SK-N-SH treated with all-trans-retinoic acid at 6 μM for 48 hours (cell line): ENCODE results near the gene DCC.

Experiments
- ATAC-seq: fragments of 200-7000 bp; cut with Tn5 transposase; 3 replicates; pipeline ENCODE4 v1.9.1; 2020; ENCODE audit warnings: mild to moderate bottlenecking, moderate library complexity
- ARNTL ChIP-seq: fragments of 450-650 bp; formaldehyde crosslinking; IDR thresholded peaks from 2 replicates; pipeline ENCODE4 v1.5.0; 2020; ENCODE audit warnings: low read depth, mild to moderate bottlenecking, moderate library complexity, borderline replicate concordance
- CREB5 ChIP-seq: fragments of 250-450 bp; sonication (Bioruptor Pico); IDR thresholded peaks from 2 replicates; pipeline ENCODE4 v1.5.1; 2020; ENCODE audit warnings: low read depth, mild to moderate bottlenecking, moderate library complexity
- CSRNP3 ChIP-seq: fragments of 250-450 bp; sonication (Bioruptor Pico); IDR thresholded peaks from 2 replicates; pipeline ENCODE4 v1.5.1; 2021; ENCODE audit warnings: mild to moderate bottlenecking, moderate library complexity
- GLIS3 ChIP-seq: fragments of 250-450 bp; sonication (Bioruptor Pico); IDR thresholded peaks from 2 replicates; pipeline ENCODE4 v1.5.0; 2020; ENCODE audit warnings: mild to moderate bottlenecking, moderate library complexity
- ISL1 ChIP-seq: fragments of 250-450 bp; sonication (Bioruptor Pico); IDR thresholded peaks from 2 replicates; pipeline ENCODE4 v2.1.2; 2022; ENCODE audit warnings: mild to moderate bottlenecking, moderate library complexity
- PATZ1 ChIP-seq: fragments of 250-450 bp; sonication (Bioruptor Pico); IDR thresholded peaks from 2 replicates; pipeline ENCODE4 v1.8.0; 2020; ENCODE audit warnings: mild to moderate bottlenecking, moderate library complexity, borderline replicate concordance
- RARB ChIP-seq: fragments of 250-450 bp; sonication (Bioruptor Pico); IDR thresholded peaks from 2 replicates; pipeline ENCODE4 v1.8.0; 2021; ENCODE audit warnings: mild to moderate bottlenecking, moderate library complexity
- SNAI2 ChIP-seq: fragments of 250-450 bp; sonication (Bioruptor Pico); IDR thresholded peaks from 2 replicates; pipeline ENCODE4 v1.5.0; 2020; ENCODE audit warnings: mild to moderate bottlenecking, moderate library complexity
- TCF4 ChIP-seq: fragments of 250-450 bp; sonication (Bioruptor Pico); IDR thresholded peaks from 2 replicates; pipeline ENCODE4 v1.8.0; 2021; ENCODE audit warnings: mild to moderate bottlenecking, moderate library complexity, borderline replicate concordance
- TOX ChIP-seq: fragments of 250-450 bp; sonication (Bioruptor Pico); IDR thresholded peaks from 2 replicates; pipeline ENCODE4 v1.8.0; 2021; ENCODE audit warnings: mild to moderate bottlenecking, moderate library complexity, borderline replicate concordance
- ZFP3 ChIP-seq: fragments of 250-450 bp; sonication (Bioruptor Pico); IDR thresholded peaks from 2 replicates; pipeline ENCODE4 v1.5.0; 2020; ENCODE audit warnings: mild to moderate bottlenecking, moderate library complexity
- ZFP30 ChIP-seq: fragments of 450-650 bp; formaldehyde crosslinking; IDR thresholded peaks from 2 replicates; pipeline ENCODE4 v1.5.0; 2022; ENCODE audit warnings: mild to moderate bottlenecking, moderate library complexity
- ZNF565 ChIP-seq: fragments of 450-650 bp; formaldehyde crosslinking; conservative IDR thresholded peaks from 2 replicates; pipeline ENCODE4 v1.5.0; 2020; ENCODE audit warnings: low read depth, mild to moderate bottlenecking, moderate library complexity
- ZNF70 ChIP-seq: fragments of 450-650 bp; formaldehyde crosslinking; IDR thresholded peaks from 2 replicates; pipeline ENCODE4 v1.5.0; 2020; ENCODE audit warnings: mild to moderate bottlenecking, moderate library complexity
- ZNF8 ChIP-seq: fragments of 450-650 bp; formaldehyde crosslinking; IDR thresholded peaks from 2 replicates; pipeline ENCODE4 v1.5.0; 2020; ENCODE audit warnings: mild to moderate bottlenecking, moderate library complexity
- TF ChIP-seq, protein P1 (sequence below): fragments of 250-450 bp; sonication (Bioruptor Pico); IDR thresholded peaks from 2 replicates; pipeline ENCODE4 v1.5.0; 2020; ENCODE audit warnings: mild to moderate bottlenecking, moderate library complexity
- TF ChIP-seq, protein P2 (sequence below): fragments of 250-450 bp; sonication (Bioruptor Pico); IDR thresholded peaks from 2 replicates; pipeline ENCODE4 v1.8.0; 2021; ENCODE audit warnings: low read depth, mild to moderate bottlenecking, moderate library complexity, borderline replicate concordance

DCC gene

DNA sequence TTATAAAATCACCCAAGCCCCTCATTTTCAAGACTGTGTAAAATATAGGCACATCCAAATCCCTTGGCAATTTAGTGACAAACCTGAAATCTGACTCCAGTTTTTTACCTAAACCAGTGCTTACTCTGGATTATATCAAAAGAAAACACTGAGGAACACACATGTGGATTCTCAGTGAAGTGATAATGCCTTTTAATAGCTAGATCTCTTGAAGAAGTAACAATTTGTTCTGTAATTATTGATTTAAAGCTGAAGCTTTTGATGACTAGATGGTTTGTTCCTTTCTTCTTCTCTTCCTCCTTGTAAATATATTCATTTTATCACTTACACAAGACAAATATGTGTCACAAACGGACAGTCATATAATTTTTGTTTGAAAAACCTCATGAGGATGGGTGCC is 894.6 kb downstream of the DCC start (continued):
- TF ChIP-seq, protein P1, sequence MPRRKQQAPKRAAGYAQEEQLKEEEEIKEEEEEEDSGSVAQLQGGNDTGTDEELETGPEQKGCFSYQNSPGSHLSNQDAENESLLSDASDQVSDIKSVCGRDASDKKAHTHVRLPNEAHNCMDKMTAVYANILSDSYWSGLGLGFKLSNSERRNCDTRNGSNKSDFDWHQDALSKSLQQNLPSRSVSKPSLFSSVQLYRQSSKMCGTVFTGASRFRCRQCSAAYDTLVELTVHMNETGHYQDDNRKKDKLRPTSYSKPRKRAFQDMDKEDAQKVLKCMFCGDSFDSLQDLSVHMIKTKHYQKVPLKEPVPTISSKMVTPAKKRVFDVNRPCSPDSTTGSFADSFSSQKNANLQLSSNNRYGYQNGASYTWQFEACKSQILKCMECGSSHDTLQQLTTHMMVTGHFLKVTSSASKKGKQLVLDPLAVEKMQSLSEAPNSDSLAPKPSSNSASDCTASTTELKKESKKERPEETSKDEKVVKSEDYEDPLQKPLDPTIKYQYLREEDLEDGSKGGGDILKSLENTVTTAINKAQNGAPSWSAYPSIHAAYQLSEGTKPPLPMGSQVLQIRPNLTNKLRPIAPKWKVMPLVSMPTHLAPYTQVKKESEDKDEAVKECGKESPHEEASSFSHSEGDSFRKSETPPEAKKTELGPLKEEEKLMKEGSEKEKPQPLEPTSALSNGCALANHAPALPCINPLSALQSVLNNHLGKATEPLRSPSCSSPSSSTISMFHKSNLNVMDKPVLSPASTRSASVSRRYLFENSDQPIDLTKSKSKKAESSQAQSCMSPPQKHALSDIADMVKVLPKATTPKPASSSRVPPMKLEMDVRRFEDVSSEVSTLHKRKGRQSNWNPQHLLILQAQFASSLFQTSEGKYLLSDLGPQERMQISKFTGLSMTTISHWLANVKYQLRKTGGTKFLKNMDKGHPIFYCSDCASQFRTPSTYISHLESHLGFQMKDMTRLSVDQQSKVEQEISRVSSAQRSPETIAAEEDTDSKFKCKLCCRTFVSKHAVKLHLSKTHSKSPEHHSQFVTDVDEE (CRISPR knock-in tag) = no peak
- TF ChIP-seq TCF4 (no peak), ZNF8 (CRISPR knock-in tag) (no peak)

GRCh38 chr18:53241161-53241560 is 901.2 kb downstream of the DCC start:
- no peak for ATAC-seq
- TF ChIP-seq TCF4 (no peak), PATZ1 (CRISPR knock-in tag) (no peak)
- TF ChIP-seq, protein P1 (CRISPR knock-in tag) = no peak

DNA sequence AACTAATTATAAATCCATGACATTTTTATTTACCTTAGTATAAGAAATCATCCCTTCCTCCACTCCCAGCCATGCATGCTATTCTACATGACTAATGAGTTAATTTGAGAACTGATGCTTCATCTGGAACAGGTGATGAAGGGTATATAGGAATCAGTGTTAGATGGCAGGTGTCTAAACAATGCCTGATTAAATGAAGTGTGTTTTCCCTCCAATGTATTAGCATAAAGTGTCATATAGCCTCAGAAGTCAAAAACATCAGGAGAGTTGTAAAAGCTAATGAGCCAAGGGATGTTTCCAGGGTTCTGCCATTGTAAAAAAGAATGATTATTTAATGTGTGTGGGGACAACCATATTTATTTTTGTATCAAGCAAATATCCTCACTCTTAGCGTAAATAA is 913.8 kb downstream of the DCC start:
- ATAC-seq = no peak
- TF ChIP-seq ZFP3 (CRISPR knock-in tag) (no peak), GLIS3 (CRISPR knock-in tag) (no peak), ZNF70 (no peak), CREB5 (no peak), TOX (CRISPR knock-in tag) (no peak), ZFP30 (CRISPR knock-in tag) (no peak)
- TF ChIP-seq, protein P2, sequence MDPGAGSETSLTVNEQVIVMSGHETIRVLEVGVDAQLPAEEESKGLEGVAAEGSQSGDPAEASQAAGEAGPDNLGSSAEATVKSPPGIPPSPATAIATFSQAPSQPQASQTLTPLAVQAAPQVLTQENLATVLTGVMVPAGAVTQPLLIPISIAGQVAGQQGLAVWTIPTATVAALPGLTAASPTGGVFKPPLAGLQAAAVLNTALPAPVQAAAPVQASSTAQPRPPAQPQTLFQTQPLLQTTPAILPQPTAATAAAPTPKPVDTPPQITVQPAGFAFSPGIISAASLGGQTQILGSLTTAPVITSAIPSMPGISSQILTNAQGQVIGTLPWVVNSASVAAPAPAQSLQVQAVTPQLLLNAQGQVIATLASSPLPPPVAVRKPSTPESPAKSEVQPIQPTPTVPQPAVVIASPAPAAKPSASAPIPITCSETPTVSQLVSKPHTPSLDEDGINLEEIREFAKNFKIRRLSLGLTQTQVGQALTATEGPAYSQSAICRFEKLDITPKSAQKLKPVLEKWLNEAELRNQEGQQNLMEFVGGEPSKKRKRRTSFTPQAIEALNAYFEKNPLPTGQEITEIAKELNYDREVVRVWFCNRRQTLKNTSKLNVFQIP (CRISPR knock-in tag) = no peak

DNA sequence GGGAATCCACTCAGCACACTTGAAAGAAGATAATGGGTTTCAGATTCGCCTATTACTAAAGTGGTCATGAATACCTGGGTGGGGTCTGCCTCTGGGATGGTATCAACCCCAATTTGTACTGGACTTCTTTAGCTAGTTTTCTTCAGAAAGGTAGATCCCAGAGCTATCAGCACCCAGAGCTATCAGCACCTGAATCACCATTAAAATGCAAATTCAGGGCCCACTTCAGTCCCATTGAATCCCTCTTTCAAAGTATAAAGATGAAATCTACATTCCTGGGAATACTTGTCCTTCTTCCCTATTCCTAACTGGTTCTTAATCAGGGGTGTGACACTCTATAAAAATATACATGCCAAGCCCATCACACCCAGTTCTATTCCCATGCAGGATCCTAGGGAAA is 914.3 kb downstream of the DCC start:
- ATAC-seq = no peak
- TF ChIP-seq ZNF565 (CRISPR knock-in tag) = no peak

DNA sequence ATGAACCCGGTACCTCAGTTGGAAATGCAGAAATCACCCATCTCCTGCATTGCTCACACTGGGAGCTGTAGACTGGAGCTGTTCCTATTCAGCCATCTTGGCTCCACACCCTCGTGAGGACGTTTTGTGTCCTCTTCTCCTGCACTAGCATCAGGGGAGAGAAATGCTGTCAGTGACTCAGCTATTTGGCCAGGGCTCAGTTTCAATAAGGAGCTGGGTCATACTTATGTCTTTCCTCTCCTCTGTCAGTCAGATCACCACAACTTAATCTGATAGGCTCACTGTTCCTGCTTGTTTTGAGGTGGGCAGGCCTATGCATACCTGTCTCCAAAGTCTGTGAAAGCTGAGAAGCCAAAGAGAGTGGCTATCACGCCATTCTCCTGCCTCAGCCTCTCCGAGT is 921.2 kb downstream of the DCC start:
- ATAC-seq = no peak
- TF ChIP-seq, protein P2 (CRISPR knock-in tag) = no peak
- TF ChIP-seq CSRNP3 (CRISPR knock-in tag) (no peak), CREB5 (no peak), RARB (CRISPR knock-in tag) (no peak), ARNTL (CRISPR knock-in tag) (no peak), TOX (CRISPR knock-in tag) (no peak), GLIS3 (CRISPR knock-in tag) (no peak), ISL1 (CRISPR knock-in tag) (no peak), ZNF70 (no peak), SNAI2 (no peak)
